Middle frontal gyrus (tissue), 1 donor: Measurements from ENCODE around the gene GPER1.

Source experiments
- DNase-seq: peaks from one replicate; pipeline ENCODE4 v3.0.0-alpha.2; 2015; ENCODE audit warnings: low spot score; ENCODE audit errors: extremely low spot score

GPER1 gene

DNA sequence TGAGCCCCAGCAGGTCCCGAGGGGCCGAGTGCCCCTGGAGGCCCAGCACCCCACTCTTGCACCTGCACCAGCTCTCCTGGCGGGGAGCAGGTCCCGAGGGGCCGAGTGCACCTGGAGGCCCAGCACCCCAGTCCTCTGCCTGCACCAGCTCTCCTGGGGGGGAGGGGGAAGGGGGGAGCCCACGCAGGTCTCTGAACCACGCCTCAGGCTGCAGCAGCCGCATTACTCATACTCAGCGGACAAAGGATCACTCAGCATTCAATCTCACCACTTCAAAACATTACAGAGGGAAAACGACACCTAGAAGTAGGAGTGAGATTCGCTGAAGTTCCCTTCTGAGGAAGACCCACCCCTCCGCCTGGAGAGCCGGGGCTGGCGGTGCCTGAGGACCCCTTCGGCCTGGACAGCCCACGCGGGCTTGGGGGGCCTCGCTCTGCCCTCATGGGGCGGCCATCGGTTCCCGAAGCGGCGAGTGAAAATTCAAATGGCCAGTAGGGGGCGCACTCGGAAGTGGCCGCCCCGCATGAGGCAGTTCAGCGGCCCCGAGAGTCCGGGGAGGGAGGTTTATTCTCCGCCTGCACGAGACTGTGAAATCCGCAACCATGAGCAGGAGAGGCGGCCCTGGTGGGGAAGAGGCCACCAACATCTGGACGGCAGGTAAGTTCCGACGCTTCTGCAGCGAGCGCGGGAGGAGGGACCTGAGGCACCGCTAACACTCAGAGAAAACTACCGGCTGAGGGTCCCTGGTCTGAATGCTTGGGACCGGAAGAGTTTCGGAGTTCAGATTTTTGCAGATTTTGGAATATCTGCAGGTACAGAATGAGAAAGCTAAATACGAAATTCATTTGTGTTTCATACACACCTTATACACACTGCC, 1.1 kb upstream of the GPER1 start:
- DNase-seq: no peak

DNA sequence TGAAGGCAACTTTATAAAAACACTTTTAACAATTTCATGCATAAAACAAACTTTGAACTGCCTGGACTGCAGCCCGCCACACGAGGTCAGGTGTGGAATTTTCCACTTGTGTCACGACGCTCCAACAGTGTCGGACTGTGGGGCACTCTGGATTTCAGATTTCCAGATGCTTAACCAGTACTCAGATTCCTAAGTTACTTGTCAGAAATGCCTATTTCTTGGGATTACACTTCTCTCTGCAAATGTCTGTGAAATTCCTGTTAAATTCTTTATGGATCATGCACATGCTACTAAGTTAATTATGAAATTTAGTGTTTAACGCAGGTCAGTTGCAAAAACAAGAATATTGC, 473 bp upstream of the GPER1 start:
- no peak for DNase-seq

DNA sequence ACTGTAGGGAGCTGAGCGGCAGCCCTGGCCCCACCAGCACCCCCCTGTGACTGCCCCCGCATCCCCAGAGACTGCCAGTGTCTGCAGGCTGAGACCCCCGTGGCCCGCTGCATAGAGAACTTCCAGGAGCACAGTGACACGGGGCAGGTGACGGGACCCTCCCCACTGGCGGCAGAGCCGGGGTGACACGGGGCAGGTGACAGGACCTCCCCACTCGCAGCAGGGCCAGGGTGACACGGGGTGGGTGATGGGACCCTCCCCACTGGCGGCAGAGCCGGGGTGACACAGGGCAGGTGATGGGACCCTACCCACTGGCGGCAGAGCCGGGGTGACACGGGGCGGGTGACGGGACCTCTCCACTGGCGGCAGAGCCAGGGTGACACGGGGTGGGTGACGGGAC, 2.3 kb downstream of the GPER1 start:
- DNase-seq: no peak

DNA sequence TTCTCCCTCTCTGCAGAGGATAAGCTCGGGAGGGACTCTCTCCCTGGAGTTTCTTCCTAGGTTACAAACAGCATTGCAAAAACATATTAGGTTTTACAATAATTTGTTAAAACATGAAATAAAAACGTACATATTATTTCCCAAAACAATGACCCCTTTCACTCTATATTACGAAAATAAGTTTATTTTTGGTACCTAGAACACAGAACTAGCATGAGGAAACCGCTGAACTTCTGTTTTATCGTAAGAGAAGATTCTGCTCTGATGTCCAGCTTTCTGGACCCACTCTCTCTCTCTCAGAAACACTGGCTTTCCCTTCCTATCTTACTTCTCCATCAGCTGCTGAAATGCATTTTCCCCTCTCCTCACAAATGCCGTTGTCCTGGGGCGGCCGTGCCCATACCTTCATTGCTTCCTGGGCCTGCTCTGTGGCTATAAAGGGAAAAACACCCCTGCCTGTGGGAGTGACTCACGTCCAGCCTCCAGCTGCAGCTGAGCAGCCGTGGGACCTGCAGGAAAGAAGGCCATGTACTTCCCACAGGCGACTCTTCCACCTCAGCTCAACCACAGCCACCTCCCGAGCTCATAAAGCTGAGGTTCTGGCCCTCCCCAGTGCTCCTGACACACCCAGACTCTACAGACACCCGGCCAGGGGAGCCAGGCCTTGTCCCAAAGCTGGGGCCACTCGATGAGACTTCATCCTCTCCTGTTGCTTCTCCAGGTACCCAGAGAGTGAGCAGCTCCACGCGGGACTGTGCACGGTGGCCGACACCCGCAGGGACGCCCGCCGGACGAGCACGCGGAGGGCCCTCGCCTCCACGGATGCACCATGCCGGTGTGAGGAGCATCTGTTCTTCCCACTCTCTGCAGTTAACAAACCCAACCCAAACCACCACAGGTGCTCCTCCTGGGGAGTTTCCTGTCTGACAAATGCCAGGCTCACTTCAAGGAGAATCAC, 3.1 kb downstream of the GPER1 start:
- DNase-seq: no peak

DNA sequence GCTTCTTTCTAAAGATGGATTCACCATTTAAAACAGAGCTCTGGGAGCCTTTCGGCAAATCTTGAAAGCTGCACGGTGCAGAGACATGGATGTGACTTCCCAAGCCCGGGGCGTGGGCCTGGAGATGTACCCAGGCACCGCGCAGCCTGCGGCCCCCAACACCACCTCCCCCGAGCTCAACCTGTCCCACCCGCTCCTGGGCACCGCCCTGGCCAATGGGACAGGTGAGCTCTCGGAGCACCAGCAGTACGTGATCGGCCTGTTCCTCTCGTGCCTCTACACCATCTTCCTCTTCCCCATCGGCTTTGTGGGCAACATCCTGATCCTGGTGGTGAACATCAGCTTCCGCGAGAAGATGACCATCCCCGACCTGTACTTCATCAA, 3.7 kb downstream of the GPER1 start:
- DNase-seq: no peak

DNA sequence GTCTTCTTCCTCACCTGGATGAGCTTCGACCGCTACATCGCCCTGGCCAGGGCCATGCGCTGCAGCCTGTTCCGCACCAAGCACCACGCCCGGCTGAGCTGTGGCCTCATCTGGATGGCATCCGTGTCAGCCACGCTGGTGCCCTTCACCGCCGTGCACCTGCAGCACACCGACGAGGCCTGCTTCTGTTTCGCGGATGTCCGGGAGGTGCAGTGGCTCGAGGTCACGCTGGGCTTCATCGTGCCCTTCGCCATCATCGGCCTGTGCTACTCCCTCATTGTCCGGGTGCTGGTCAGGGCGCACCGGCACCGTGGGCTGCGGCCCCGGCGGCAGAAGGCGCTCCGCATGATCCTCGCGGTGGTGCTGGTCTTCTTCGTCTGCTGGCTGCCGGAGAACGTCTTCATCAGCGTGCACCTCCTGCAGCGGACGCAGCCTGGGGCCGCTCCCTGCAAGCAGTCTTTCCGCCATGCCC, 4.3 kb downstream of the GPER1 start:
- DNase-seq: no peak

DNA sequence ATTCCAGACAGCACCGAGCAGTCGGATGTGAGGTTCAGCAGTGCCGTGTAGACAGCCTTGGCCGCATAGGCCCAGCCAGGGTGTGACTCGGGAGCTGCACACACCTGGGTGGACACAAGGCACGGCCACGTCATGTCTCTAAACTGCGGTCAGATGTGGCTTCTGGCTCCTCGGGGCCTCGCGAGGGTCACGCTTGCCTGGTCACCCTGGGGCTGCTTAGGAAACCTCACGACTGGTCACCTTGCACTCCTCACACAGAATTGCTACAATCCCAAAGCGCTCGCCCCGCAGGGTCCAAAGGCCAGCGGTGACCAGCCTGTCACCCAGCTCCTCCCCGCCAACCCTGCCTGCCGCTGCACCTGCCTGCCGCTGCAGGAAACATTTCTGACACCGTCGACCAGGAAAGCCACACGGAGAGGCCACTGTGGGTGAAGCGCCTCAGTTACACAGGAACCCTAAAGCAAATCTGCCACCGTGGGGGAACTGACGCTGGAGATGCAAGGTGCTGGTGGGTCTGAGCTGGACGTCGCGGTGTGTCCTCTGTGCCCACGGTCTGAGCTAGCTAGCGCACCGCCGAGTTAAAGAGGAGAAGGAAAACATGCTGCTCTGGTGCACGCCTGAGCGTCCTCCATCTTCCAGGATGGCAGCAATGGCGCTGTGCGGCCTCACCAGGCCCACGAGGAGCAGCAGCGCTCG, 5.0 kb downstream of the GPER1 start:
- no peak for DNase-seq

DNA sequence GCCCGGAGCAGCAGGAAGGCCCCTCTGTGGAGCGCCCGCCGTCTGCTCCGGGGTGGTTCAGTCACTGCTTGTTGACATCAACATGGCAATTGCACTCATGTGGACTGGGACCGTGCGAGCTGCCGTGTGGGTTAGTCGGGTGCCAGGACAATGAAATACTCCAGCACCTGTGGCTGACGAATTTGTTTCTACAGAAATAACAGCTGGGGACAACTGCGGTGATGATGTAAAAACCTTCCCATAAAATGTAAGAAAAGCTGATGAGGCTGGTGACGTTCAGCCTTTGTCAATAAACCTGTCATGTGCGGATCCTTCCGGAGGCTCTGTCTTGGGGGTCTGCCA, 5.6 kb downstream of the GPER1 start:
- DNase-seq: no peak

DNA sequence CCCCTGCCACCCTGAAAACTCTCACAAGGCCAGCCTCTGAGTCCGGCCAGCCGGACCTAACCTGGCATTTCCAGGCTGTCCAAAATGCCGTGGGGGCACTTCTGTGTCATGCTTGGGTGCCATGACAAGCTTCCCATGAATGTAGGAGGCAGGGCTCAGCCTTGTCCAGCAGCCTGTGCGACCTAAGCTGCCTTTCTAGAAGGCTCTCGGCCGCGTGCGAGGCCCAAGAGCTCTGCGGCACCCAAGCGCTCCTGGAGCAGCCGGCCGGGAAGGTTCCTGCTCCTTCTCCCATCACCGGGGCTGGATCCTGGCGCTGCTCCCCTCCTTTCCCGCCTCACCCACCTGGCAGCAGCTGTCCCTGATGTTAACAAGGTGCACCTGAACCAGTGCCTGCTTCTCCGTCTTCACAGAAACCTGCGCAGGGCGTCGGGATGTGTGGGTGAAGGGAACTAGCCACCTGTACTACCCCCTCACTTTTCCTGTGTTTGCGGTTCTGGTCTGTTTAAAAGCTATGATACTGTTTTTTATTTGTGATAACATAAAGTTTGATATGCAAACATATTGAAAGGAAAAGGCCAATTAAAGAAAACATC, 6.1 kb downstream of the GPER1 start:
- DNase-seq: no peak

DNA sequence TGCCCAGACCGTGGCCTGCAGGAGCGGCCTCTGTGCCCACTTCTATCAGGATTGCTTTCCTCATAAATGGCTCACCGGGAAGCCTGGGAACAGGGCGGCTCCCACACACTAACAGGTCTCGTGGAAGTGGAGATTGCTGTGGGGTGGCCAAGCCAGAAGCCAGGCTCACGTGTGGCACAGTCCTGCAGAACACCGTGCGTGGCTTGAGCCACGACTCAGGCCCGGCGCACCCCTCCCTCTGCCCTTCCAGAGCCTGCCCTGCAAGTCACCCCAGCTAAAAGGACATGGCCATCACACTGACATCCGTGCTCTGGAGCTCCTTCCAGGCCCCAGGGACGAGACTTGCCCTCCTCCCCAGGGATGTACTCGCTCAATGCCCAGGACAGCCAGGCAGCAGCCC, 7.0 kb downstream of the GPER1 start:
- no peak for DNase-seq

DNA sequence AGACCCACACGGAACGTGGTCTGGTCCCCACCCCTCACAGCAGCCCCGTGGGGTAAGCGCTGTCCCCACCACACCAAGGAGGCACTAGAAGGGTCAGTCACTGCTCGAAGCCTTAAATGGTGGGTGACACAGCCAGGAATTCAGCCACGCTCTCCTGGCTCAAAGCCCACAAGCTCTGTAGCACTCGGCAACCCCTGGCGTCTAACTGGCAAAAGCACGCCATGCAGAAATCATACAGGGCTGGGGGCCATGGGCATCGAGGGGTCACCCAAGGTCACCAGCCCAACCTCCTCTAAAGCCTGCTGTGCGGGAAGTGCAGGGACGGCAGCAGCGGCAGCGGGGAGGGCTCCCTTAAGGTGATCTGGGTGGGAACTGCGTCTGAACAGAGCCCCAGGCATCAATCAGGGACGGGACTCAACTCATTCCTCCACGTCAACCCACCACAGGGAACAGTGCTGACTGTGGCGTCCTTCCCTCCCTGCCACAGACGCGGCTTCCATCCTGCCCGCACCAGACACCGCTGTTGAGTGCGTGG, 7.8 kb downstream of the GPER1 start:
- DNase-seq: no peak

DNA sequence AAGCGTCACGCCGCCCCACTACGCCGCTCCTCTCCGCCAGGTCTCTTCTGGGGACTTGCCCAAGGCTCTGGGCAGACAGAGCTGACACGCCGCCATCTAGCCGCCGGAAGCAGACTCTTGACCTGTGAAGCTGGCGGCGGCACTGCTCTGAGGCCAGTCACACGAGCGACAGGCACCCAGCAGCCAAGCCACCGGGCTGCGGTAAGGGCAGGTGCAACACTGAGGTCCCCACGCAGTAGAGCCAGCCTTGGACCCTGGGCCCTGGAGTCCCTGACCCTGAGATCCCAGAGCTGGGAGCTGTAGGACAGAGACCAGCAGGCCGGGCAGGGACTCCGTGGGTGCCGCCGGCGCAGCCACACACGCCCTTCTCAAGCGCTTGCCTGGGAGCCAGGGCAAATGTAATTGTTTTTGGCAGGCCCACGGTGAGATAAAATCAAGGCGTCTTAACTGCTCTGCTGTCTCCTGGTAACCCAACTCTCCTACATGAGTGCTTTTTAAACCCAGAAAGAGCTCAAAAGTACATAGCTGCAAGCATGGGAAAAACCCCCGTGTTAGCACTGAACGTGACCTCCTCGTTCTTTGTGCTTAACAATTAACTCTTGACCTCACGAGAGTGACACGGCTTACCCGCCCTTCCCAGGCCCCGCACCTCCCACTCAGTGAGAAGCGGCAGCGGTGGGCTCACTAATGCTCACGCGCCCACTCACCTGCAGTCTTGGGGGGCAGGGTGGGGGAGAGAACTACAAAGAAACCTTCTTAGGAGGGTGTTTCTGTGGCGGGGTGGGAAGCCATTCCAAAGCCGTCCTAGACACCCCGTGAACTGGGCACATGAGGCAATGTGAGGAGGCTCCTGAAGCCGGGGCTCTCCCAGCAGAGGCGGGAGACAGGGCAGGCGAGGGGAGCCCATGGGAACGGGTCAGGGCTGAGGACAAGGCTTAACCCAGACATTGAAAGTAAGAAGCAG, 8.5 kb downstream of the GPER1 start:
- DNase-seq: no peak

DNA sequence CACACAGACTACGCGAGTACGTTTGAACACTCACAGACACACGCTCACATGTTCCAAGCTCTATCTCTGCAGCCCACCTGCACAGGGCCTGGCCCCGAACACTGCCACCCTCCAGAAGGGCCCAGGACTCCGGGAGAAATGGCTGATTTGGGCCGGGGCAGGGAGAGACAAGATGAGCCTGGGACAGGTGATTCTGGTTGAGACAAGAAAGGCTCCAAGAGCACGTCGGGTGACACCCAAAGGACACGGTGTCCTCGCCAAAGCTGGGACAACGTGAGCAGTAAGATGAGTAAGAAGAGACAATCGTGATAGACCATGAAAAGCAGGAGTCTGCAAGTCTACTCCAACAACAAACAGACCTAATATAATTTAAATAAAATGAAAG, 9.2 kb downstream of the GPER1 start:
- no peak for DNase-seq

DNA sequence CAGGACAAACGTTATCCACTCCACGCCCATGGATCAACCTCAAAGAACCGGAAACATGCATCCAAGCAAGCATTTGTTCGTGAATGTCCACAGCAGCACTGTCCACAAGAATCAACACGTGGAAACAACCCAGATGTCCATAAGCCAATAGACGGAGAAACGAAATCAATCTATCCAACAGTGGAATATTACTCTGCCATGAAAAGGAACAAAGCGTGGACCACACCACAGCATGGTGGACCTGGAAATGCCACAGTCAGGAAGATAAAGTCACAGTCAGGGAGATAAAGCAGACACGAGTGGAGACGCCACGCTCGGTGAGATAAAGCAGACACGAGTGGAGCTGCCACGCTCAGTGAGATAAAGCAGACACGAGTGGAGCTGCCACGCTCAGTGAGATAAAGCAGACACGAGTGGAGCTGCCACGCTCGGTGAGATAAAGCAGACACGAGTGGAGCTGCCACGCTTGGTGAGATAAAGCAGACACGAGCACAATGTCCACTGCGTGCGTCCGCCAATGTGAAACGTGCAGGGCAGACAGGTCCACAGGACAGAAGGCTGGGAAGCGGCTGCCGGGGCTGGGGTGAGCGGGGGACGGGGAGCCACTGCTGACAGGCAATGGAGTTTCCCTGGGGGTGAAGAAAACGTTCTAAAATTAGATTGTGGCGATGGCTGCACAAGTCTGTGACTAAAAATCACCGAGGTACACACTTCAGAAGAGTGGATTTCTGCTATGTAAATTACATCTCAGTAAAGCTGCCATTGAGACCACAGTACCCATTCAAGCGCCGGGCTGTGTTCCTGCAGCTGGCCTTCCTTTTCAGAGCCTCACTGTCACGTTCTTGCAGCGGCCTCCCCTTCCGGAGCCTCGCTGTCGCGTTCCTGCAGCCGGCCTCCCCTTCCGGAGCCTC, 10.6 kb downstream of the GPER1 start:
- no peak for DNase-seq

DNA sequence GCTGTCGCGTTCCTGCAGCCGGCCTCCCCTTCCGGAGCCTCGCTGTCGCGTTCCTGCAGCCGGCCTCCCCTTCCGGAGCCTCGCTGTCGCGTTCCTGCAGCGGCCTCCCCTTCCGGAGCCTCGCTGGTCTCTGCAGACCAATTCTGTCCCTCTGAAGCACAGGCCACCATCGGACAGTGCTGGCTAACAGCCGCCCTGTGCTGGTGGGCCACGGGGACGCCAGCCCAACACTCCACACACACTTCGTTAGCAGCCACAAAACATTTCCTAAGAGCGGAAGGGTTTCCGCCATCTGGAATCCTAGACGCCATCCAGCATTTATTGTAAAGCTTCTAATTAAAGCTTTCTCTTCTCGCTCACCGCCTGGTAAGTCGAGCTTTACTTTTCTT, 11.2 kb downstream of the GPER1 start:
- no peak for DNase-seq

DNA sequence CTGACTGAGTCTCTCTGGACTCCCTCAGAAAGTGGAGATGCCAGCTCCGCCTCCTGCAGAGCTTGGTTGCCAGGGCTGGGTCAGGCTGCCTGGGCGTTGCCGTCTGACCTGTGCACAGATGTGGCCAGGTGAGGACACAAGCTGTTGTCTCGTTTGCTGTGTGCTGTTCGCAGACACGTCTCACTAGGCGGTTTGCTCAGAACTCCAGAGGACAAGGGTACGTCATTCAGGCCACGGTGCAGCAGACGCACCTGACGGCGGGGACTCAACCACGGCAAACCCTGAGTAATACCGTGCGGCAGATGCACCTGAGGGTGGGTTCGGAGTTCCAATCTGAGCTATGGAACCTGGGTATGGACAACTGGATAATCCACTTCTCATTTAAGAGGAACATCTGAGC, 11.7 kb downstream of the GPER1 start:
- no peak for DNase-seq

DNA sequence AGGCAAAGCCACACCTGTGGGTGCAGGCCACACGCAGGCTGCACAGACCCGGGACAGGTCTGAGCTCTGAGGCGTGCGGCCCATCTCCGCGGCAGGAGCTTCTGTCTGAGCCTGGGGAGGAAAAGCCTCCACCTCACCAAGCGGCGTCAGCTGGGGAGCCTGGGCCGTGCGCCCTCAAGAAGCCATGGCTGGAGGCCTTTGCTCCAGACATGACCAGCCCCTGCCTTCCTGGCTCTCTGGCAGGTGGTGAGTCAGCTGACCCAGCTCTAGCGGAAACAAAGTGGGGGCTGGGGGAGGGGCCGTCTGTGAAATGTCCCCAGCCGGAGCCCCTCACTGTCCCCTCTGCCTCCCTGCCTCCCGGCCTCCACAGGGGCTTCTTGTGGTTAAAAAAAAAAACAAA, 12.5 kb downstream of the GPER1 start:
- no peak for DNase-seq

DNA sequence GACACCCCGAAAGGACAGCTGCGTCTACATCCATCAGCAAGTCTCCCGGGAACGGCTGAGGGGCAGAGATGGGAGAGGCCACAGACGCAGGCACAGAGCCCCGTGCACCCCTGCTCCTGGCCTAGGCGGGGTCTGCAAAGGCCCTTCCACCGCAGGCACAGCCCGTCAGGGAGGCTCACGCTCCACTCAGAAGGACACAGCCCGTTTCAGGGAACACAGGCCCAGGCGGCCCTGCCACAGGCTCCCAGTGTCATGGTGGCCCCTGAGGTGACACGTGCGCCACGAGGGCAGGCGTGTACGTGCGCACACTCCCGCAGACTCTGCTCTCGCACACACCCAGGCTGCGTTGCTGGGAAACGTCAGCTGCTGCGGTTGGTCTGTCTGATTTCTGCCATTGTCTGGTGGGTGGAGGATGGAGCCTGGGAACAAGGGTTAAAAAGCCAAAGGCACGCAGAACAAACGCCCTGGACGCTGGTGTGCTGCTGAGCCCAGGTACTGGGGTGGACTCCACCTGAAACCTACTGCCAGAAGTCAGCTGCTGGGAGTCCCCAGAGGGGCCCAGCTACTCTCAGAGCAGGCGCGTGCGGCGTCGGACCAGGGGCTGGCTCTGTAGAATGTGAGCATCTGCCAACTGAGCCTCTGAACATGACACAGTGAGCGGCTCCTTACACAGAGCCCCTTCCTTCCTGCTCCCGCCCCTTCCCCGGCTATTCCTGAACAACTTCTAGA, 13.1 kb downstream of the GPER1 start:
- DNase-seq: no peak
